H1 (cell line): ENCODE measurements around the gene ULBP3. TPM values are rescaled to one million over a fixed set of nuclear protein-coding genes. Genes with fewer than 3 reads are reported as not detected.

Source experiments
- CTCF ChIA-PET: fragments of 300-600 bp; sonication (Branson Sonifier 250); formaldehyde crosslinking; loops from one replicate; lab custom pipeline; 2021; ENCODE audit not compliant: partially characterized antibody; lab: Charles Lee
- POLR2A ChIA-PET: fragments of 300-600 bp; sonication (Branson Sonifier 250); formaldehyde crosslinking; loops from one replicate; lab custom pipeline; 2021; ENCODE audit warnings: inconsistent platforms; ENCODE audit not compliant: partially characterized antibody; lab: Charles Lee
- DNase-seq, 2 experiments: peaks; one replicate each; pipeline versions ENCODE4 v3.0.0 to v3.0.0-alpha.2; 2010 to 2022; ENCODE audit warnings: low spot score in 2 of 2, low read depth in 1 of 2, mixed read lengths in 1 of 2
- FAIRE-seq: peaks from 2 replicates; lab custom pipeline; 2011; peaks lifted over from hg19 to GRCh38; lab: Jason Lieb, UNC
- H2AFZ ChIP-seq: 2 replicates; pipeline ENCODE4 v1.8.1; 2012; ENCODE audit warnings: low read length, inconsistent platforms
- H2AK5ac ChIP-seq: 2 replicates; pipeline ENCODE4 v1.6.1; 2013; ENCODE audit warnings: low read depth, low read length
- H2BK120ac ChIP-seq: replicated peaks from 2 replicates; pipeline ENCODE3; 2013; ENCODE audit warnings: low read depth, low read length, inconsistent platforms
- H2BK12ac ChIP-seq: 2 replicates; pipeline ENCODE4 v1.6.1; 2013; ENCODE audit warnings: low read depth, low read length
- H2BK15ac ChIP-seq: 2 replicates; pipeline ENCODE4 v1.6.1; 2013; ENCODE audit warnings: low read length
- H2BK20ac ChIP-seq: 2 replicates; pipeline ENCODE4 v1.6.1; 2013; ENCODE audit warnings: low read length
- H2BK5ac ChIP-seq: 2 replicates; pipeline ENCODE4 v1.6.1; 2013; ENCODE audit warnings: low read depth, low read length
- H3K14ac ChIP-seq: 2 replicates; pipeline ENCODE4 v1.6.1; 2013; ENCODE audit warnings: inconsistent platforms; ENCODE audit not compliant: insufficient read length
- H3K18ac ChIP-seq: 2 replicates; pipeline ENCODE4 v1.6.1; 2013; ENCODE audit warnings: low read length; ENCODE audit errors: extremely low read depth
- H3K23ac ChIP-seq: 2 replicates; pipeline ENCODE4 v1.6.1; 2013; ENCODE audit warnings: inconsistent platforms; ENCODE audit not compliant: insufficient read length
- H3K23me2 ChIP-seq: 2 replicates; pipeline ENCODE4 v1.6.1; 2013; ENCODE audit warnings: low read depth, low read length
- H3K27ac ChIP-seq: 2 replicates; pipeline ENCODE4 v1.6.1; 2011; ENCODE audit warnings: low read depth, low read length, inconsistent platforms
- H3K27me3 ChIP-seq, 4 experiments: replicated peaks in 1 of 4; 1 replicate in 1 of 4; 2 replicates in 3 of 4; pipeline versions ENCODE4 v1.6.1 to v1.8.1; 2011 to 2013; ENCODE audit warnings: low read length in 3 of 4, mild to moderate bottlenecking in 3 of 4, inconsistent platforms in 2 of 4, mixed read lengths in 2 of 4, moderate library complexity in 1 of 4; ENCODE audit not compliant: control insufficient read depth in 3 of 4, insufficient read depth in 3 of 4; ENCODE audit errors: extremely low read depth in 1 of 4
- H3K36me3 ChIP-seq, 4 experiments: 2 replicates each; pipeline versions ENCODE4 v1.6.1 to v1.8.1; 2011 to 2013; ENCODE audit warnings: mild to moderate bottlenecking in 4 of 4, low read length in 3 of 4, moderate library complexity in 2 of 4, control low read depth in 1 of 4, inconsistent platforms in 1 of 4; ENCODE audit not compliant: insufficient read depth in 4 of 4, control insufficient read depth in 2 of 4
- H3K4ac ChIP-seq: replicated peaks from 2 replicates; pipeline ENCODE3; 2013; ENCODE audit warnings: low read length, low read depth, mixed read lengths, inconsistent platforms; ENCODE audit not compliant: insufficient read length
- H3K4me1 ChIP-seq, 4 experiments: replicated peaks in 1 of 4; 1 replicate in 1 of 4; 2 replicates in 3 of 4; pipeline versions ENCODE4 v1.6.1 to v1.8.1; 2011 to 2013; ENCODE audit warnings: low read length in 3 of 4, inconsistent platforms in 2 of 4, mixed read lengths in 1 of 4; ENCODE audit not compliant: insufficient read depth in 4 of 4, control insufficient read depth in 3 of 4
- H3K4me2 ChIP-seq, 2 experiments: 2 replicates each; pipeline versions ENCODE4 v1.6.1 to v1.8.1; 2011 to 2013; ENCODE audit warnings: low read depth in 2 of 2, low read length in 2 of 2, control low read depth in 1 of 2, inconsistent platforms in 1 of 2, mild to moderate bottlenecking in 1 of 2; ENCODE audit not compliant: insufficient read depth in 1 of 2
- H3K4me3 ChIP-seq, 4 experiments: fragments of 200-600, 300-600 bp in 1 of 4; sonication (generic), shearing (Covaris generic), sonication (Bioruptor Twin) in 1 of 4; 2 replicates each; pipeline versions ENCODE4 v1.5.1 to v1.8.1; 2011 to 2016; ENCODE audit warnings: low read length in 4 of 4, low read depth in 3 of 4, control low read depth in 2 of 4, inconsistent platforms in 2 of 4, mild to moderate bottlenecking in 2 of 4, mixed read lengths in 1 of 4, moderate library complexity in 1 of 4; ENCODE audit not compliant: insufficient read depth in 2 of 4; ENCODE audit errors: extremely low read depth in 1 of 4
- H3K56ac ChIP-seq: replicated peaks from 2 replicates; pipeline ENCODE3; 2013; ENCODE audit warnings: low read depth, mild to moderate bottlenecking, mixed read lengths, low read length, inconsistent platforms; ENCODE audit not compliant: insufficient read length
- H3K79me1 ChIP-seq: 2 replicates; pipeline ENCODE4 v1.6.1; 2013; ENCODE audit warnings: low read depth, low read length, control low read depth
- H3K79me2 ChIP-seq, 2 experiments: 2 replicates each; pipeline versions ENCODE4 v1.6.1 to v1.8.1; 2012 to 2013; ENCODE audit warnings: low read length in 2 of 2, mild to moderate bottlenecking in 2 of 2, inconsistent platforms in 1 of 2; ENCODE audit not compliant: insufficient read depth in 2 of 2, control insufficient read depth in 1 of 2
- H3K9ac ChIP-seq, 4 experiments: replicated peaks in 1 of 4; 1 replicate in 1 of 4; 2 replicates in 3 of 4; pipeline versions ENCODE4 v1.6.1 to v1.8.1; 2011 to 2013; ENCODE audit warnings: low read depth in 3 of 4, low read length in 3 of 4, control low read depth in 2 of 4, mild to moderate bottlenecking in 2 of 4, moderate library complexity in 2 of 4, inconsistent platforms in 1 of 4; ENCODE audit errors: extremely low read depth in 1 of 4
- H3K9me3 ChIP-seq, 2 experiments: 2 replicates each; pipeline versions ENCODE4 v1.6.1 to v1.8.1; 2012 to 2013; ENCODE audit warnings: mild to moderate bottlenecking in 2 of 2, moderate library complexity in 2 of 2, control low read depth in 1 of 2, inconsistent platforms in 1 of 2, low read depth in 1 of 2, low read length in 1 of 2, mixed read lengths in 1 of 2; ENCODE audit not compliant: insufficient read depth in 2 of 2
- H4K20me1 ChIP-seq, 2 experiments: replicated peaks in 1 of 2; 2 replicates each; pipeline versions ENCODE3 to v1.8.1; 2011 to 2013; ENCODE audit warnings: inconsistent platforms in 2 of 2, low read length in 2 of 2, mild to moderate bottlenecking in 1 of 2; ENCODE audit not compliant: insufficient read depth in 2 of 2, control insufficient read depth in 1 of 2
- H4K5ac ChIP-seq: 2 replicates; pipeline ENCODE4 v1.6.1; 2013; ENCODE audit warnings: low read length, low read depth, mixed read lengths, inconsistent platforms; ENCODE audit not compliant: insufficient read length
- H4K8ac ChIP-seq: 2 replicates; pipeline ENCODE4 v1.8.0; 2013; ENCODE audit warnings: mild to moderate bottlenecking, moderate library complexity, low read length, inconsistent platforms; ENCODE audit not compliant: insufficient read depth; ENCODE audit errors: extremely low read depth
- H4K91ac ChIP-seq: replicated peaks from 2 replicates; pipeline ENCODE3; 2013; ENCODE audit warnings: low read length, mixed read lengths, inconsistent platforms; ENCODE audit not compliant: insufficient read length
- ATF3 ChIP-seq: IDR thresholded peaks from 2 replicates; pipeline ENCODE4 v1.6.1; 2011; ENCODE audit warnings: low read depth, mild to moderate bottlenecking, low read length; ENCODE audit not compliant: insufficient read depth
- CREB1 ChIP-seq: IDR thresholded peaks from 2 replicates; pipeline ENCODE4 v1.6.1; 2012; ENCODE audit warnings: inconsistent platforms
- FOSL1 ChIP-seq: IDR thresholded peaks from 2 replicates; pipeline ENCODE4 v1.6.1; 2011; ENCODE audit warnings: mild to moderate bottlenecking, low read depth, low read length, moderate library complexity; ENCODE audit not compliant: insufficient read depth
- HDAC6 ChIP-seq: IDR thresholded peaks from one replicate; pipeline ENCODE4 v1.7.1; 2012; ENCODE audit warnings: low read depth, mild to moderate bottlenecking, inconsistent platforms, low read length, moderate library complexity
- NRF1 ChIP-seq: IDR thresholded peaks from 2 replicates; pipeline ENCODE4 v1.6.1; 2011; ENCODE audit warnings: mild to moderate bottlenecking, low read depth, low read length, improper control_type of control experiment
- YY1 ChIP-seq: IDR thresholded peaks from 2 replicates; pipeline ENCODE4 v1.6.1; 2011; ENCODE audit warnings: low read depth, mild to moderate bottlenecking, low read length
- WGBS, 2 experiments: shearing (Covaris generic) in 1 of 2; methylation state at CpG; one replicate each; pipeline versions ENCODE4 v1.1.6 to v1.1.7; 2013 to 2015; ENCODE audit warnings: low lambda C conversion rate in 2 of 2, mixed read lengths in 2 of 2, inconsistent platforms in 1 of 2, low coverage in 1 of 2, missing lambda C conversion rate in 1 of 2; ENCODE audit not compliant: insufficient replicate concordance in 2 of 2, insufficient coverage in 1 of 2, insufficient read length in 1 of 2; ENCODE audit errors: extremely low coverage in 1 of 2, missing lambda C conversion rate in 1 of 2; 5-methylcytosine and 5-hydroxymethylcytosine counted together
- polyA plus RNA-seq, 7 experiments: library from polyadenylated mRNA; depleted of rRNA in 3 of 7; stranded (reverse) in 5 of 7; unstranded in 2 of 7; fragments of >200 nt in 5 of 7; fragments of 200-250 nt in 2 of 7; gene quantifications; 1 replicate in 5 of 7; 2 replicates in 1 of 7; 4 replicates in 1 of 7; pipeline versions ENCODE4 v1.2.1 to v1.2.3, GENCODE V29; 2011 to 2013; ENCODE audit warnings: missing spikeins in 2 of 7, mixed read lengths in 2 of 7
- total RNA-seq: library from RNA; stranded (reverse); fragmentation: NEBNext Ultra II Directional; extraction: Animal tissue kit (Norgen Biotek cat#: 25700); gene quantifications from 2 replicates; pipeline ENCODE4 v1.2.1, GENCODE V29; 2021

The ULBP3 gene
- total and polyA plus RNA-seq, 2 of the 8 experiments (the other 6 are each of a cell fraction or from before 2014, with no cell fraction given), result 1.9 to 4.2 TPM

- ChIA-PET POLR2A (no interaction called here), CTCF (interaction anchor here (1.6 kb wide), 1 partner anchor 31 kb away, joined by 3 read pairs; no protein-coding TSS in a partner anchor)
- Histone ChIP-seq H3K9me3 (peaks cover 0 to 4% of the 10 kb centered on the region in 2 experiments; a peak in 1 of 4 replicates), H3K27me3 (no peaks in the 10 kb centered on the region), H3K14ac (no peak overlapping the region), H3K9ac (no peak overlapping the region), H2AFZ (no peak overlapping the region), H3K56ac (no peak overlapping the region), H3K23ac (no peak overlapping the region), H3K4me3 (no peak overlapping the region), H2BK20ac (no peak overlapping the region), H2BK5ac (no peak overlapping the region), H4K91ac (no peak overlapping the region), H2BK120ac (no peak overlapping the region), H3K23me2 (no peaks in the 10 kb centered on the region; the same call in 1 of the 2 replicates), H3K4me2 (no peak overlapping the region), H4K5ac (no peak overlapping the region), H2AK5ac (no peak overlapping the region), H3K18ac (no peak overlapping the region), H4K8ac (no peak overlapping the region), H2BK12ac (no peak overlapping the region), H3K36me3 (no peaks in the 10 kb centered on the region), H3K27ac (no peak overlapping the region), H2BK15ac (no peak overlapping the region), H3K79me2 (no peaks in the 10 kb centered on the region), H3K4ac (no peak overlapping the region), H3K79me1 (no peaks in the 10 kb centered on the region), H3K4me1 (no peaks in the 10 kb centered on the region), H4K20me1 (no peaks in the 10 kb centered on the region)
- TF ChIP-seq YY1 (no peak), FOSL1 (no peak), NRF1 (no peak), CREB1 (no peak), ATF3 (no peak), HDAC6 (no peak)
- 94% methylated on average over 6 of the region's 6 CpGs; no CpG with 5 or more reads in 1 of the 2 experiments for WGBS, 2 experiments
- DNase-seq (no peak), FAIRE-seq (no peak)
Observed at GRCh38 chr6:150112233-150112632, 43.3 kb upstream of the ULBP3 start.
